NOMO-1 (cell line): ENCODE measurements around the gene ANKMY1.

Source experiments
- DNase-seq, 2 experiments: peaks; one replicate each; lab custom pipeline; 2025; ENCODE audit not compliant: unreplicated experiment in 2 of 2; lab: John Stamatoyannopoulos, UW

The ANKMY1 gene

DNA sequence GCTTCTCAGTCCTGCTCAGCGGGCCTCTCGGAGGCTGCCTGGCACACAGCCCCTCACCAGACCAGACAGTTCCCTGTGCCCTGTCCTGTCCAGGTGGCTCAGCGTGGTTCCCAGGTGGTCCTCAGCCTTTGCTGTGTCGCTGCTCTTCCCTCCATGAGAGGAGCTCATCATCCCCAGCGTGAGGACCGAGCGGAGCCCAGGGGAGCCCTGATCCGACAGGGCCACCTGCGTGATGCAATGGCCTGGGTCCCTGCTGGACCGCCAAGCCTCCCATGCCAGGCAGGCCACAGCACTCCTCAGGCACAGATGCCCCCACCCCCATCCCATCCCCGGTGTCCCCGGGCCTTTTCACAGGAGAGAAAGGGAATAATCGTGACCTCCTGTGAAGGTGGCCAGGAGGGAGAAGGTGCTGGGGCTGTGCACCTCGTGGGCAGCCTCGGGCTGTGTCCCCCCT is 118.1 kb downstream of the ANKMY1 start:
- no peak for DNase-seq

DNA sequence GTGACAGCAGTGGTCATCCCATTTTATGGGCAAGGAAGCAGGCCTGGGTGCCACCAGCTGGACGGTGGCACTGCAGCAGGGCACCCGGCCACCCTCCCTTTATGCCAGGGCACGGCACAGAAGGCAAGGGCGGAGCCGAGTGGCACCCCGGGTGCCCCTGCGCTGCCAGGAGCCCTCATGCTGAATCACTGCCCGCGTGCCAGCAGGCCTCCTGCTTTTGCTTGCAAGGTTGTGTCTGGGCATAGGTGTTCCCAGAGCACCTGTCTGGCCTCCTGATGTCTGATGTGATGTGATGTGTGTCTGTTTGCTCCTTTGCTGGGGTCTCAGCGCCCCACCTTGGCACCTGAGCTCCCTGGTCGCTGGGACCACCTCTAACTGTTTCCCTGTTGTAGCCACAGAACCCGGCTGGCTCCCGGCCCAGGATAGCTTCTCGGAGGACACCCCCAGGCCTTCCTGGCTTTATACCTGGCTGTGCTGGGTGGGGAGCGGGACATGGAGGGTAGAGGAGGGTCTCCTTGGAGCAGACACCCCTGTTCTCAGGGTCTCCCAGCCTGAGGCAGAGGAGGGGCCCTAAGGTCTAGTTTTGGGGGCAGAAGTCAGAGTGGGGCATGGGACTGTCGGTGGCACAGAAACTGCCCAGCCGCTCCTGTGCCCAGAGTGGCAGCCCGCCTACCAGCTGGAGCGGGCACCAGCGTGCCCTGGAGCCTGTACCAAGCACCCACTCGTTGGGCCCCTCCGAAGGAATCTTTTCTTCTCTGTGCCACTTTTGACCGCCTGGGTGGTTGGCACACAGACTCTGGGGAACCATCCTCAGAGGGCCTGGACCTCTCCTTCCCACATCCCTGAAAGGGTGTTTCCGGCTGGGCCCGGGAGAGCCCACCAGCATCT is 118.7 kb downstream of the ANKMY1 start:
- DNase-seq: no peak

DNA sequence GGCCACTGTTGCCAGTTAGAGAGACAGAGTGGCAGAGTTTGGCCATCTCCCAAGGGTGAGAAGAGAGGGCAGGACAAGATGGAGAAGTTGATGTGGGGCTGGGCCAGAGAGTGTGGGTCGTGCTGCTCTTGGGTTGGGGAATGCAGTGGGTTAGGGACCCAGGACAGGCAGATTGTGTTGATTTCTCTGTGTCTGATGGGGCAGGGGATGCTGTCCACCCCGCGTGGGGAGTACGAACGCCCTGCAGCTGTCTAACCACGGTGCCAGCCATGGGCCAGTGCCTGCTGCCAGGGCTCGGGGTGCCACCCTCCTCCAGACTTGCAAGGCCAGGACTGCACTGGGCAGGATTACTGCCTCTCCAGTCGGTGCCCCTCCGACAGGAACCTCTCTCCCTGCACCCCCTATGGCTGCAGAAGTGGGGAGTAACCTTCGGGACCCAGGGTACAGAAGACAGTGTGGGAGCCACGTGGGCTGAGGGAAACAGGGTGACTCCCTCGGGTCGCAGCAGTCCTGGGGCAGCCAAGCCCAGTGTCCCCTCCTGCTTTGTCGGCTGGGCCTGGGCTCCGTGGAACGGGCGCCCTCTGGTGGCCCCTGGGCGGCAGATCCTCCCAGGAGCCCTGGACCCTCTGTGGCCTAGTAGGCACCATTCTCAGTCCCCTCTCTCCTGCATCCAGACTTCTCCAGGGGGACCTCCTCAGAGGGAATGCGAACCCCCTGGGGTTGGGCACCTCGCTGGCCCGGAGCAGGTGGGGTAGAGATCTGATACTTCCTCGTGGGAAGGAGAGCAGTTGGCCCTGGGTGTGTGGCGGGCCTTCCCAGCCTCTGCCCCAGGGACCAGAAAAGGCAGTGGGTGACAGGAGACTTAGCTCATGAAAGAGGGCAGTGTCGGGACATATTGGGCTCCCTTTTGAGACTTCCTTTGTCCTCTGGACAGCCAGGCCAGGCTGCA is 119.7 kb downstream of the ANKMY1 start:
- peak; percentile 43 to 62 for DNase-seq

DNA sequence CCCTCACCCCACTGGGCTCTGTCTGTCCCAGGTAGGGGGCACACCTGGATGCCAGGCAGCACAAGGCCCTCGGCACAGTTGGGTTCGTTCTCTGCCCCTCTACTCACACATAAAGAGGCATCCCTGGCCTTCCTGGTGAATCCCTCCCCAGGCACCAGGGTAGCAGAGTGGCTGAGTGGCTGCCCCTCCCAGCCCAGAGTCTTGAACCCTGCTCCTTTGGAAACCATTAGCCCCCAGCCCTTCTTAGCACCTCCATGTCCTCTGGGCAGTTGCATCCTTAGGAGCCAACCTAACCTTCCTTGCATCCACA is 120.3 kb downstream of the ANKMY1 start:
- DNase-seq: no peak

DNA sequence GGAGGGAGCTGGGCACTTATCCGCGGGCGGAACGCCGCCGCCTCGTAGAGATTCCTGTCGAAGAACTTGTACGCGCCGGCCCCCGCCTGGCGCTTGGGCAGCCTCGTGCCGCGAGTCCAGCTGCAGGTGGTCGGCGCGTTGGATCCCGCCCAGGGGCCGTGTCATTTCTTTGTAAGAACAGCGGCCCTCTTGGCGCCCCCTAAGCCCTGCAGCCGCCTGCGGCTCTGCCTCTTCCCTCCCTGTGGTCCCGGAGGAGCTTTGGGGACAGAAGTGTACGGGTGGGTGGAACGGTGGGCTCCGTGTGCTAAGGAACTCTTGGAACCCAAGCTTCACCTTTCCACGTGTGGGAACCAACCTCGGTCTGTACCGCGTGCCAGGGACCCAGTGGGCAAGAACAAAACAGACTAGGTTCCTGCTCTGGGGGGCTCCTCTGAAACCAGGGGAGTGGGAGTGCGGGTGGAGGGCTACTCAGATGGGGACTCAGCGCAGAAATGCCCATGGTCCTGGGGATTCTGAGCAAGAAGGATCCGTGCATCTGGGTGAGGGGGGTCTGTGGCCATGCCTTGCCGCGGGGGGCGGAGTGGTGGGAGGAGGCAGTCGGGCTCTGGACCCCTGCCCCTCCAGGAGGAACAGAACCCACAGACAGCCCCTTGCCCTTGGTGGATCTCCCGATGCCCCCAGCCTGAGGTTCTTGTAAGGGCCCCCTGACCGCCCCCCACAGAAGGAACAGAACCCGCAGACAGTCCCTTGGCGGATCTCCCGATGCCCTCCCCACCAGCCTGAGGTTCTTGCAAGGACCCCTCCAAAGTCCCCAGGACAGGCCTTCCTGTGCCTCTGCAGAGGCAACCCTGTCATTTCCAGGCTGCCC is 120.9 kb downstream of the ANKMY1 start:
- no peak for DNase-seq

DNA sequence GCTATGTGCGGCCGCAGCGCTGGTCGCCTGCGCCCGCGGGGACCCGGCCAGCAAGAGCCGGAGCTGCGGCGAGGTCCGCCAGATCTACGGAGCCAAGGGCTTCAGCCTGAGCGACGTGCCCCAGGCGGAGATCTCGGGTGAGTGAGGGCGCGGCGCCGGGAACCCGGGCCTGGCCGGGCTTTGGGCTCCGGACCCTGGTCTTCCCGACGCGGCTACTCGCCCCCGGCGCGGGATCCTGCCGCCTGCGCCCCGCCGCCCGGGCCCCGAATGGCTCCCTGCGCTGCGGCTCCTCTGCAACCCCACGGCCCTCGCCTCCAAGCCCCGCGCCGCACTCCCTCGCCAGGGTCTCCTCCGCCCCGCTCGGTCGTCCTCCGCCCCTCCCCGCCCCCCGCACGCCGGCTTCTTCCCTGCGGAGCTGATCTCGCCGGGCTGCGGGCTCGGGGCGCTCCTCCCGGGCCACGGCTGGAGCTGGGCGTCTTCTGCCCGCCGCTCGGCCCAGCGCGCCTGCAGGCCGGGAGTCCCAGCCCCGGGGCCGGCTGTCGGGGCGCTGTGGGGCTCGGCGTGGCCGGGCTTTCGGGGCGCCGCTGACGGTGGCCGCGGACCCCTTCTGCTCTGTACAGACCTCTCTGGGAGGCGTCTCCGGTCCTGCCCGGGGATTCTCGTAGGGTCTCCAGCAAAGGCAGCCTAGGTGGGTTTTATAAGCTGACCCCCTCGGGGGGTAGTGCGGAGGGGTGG is 121.7 kb downstream of the ANKMY1 start:
- DNase-seq: peak; percentile 33 to 49

DNA sequence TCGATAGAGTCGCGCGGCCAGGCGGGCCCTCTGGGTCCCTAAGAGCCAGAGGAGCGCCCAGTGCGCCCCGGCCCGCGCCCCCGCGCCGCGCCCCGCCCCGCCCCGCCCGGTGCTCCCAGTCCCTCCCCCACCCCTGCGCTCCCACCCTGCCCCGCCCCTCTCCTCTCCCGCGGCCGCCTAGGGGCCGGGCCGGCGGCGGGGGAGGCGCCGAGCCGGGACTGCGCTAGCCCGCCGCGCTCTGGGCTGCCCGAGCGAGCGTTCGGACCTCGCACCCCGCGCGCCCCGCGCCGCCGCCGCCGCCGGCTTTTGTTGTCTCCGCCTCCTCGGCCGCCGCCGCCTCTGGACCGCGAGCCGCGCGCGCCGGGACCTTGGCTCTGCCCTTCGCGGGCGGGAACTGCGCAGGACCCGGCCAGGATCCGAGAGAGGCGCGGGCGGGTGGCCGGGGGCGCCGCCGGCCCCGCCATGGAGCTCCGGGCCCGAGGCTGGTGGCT is 122.3 kb downstream of the ANKMY1 start, which contains the start of gene GPC1:
GPC1 (plus strand) TSS at position 207 of the 491 bp plus-strand sequence; CDS start at position 463, 256 bp downstream.
- DNase-seq: peak; percentile 49 to 76

DNA sequence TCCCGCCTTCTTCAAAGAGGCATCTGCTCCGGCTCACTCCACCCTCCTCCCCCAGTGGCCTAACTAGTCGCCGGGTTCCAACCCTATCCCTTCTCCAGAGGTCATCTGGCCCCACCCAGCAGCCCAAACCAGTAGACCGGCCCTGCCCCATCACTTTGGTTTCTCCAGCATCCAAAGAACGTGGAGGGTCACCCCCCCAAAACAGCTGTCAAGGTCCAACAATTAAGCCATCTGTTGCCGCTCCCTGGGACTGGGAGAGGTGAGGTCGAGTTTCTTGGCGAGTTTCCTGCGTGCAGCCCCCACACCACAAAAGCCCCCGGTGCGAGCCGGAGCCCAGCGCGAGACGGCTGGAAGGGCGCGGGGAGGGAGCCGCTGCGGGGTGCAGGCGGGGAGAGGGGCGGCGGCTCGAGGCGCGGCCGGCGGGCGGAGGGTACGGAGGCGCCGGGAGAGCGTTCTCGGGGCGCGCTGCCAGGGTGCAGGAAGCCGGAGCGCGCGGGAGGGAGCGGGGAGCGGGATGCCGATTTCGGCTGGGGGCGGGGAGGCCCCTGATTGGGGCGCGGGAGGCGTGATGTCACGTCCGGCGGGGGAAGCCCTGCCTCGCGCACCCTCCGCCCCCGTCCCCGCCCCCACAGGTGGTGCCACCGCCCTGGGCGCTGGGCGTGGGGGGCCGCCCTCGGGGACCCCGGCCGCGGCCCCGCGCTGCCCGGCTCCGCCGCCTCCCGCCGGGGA is 122.9 kb downstream of the ANKMY1 start:
- peak; percentile 63 to 84 for DNase-seq

DNA sequence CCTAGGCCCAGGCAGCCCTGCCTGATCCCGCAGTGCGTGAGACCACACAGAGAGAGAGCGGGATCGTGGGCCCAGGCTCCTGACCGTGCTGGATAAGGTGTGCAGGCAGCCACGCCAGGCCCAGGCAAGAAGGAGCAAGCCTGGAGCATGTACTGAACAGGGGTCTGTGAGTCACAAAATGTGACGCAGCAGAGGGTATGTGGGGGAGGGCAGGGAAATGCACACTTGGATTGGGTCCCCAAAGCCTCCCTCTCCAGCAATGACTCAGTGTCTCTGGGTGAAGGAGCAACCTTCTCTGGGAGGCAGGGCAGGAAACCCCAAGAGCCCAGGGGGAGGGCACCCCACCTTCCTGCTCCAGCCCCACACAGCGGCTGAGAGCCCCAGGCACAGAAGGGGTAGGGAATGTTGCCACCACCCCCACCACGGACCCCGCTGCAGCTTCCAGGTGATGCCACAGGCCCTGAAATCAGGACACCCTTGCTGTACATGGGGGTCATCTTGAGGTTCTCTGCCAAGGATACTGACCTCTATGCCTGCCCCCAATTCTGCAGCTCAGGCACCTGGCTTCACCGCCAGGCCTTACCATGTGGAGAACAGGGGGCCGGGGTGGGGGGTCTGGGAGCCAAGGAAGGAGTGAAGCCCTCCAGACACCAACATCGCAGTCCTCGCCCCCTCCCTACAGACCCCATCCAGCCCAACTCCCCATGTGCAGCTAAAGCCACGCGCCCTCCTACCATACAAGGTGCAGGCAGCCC is 123.6 kb downstream of the ANKMY1 start:
- DNase-seq: no peak

DNA sequence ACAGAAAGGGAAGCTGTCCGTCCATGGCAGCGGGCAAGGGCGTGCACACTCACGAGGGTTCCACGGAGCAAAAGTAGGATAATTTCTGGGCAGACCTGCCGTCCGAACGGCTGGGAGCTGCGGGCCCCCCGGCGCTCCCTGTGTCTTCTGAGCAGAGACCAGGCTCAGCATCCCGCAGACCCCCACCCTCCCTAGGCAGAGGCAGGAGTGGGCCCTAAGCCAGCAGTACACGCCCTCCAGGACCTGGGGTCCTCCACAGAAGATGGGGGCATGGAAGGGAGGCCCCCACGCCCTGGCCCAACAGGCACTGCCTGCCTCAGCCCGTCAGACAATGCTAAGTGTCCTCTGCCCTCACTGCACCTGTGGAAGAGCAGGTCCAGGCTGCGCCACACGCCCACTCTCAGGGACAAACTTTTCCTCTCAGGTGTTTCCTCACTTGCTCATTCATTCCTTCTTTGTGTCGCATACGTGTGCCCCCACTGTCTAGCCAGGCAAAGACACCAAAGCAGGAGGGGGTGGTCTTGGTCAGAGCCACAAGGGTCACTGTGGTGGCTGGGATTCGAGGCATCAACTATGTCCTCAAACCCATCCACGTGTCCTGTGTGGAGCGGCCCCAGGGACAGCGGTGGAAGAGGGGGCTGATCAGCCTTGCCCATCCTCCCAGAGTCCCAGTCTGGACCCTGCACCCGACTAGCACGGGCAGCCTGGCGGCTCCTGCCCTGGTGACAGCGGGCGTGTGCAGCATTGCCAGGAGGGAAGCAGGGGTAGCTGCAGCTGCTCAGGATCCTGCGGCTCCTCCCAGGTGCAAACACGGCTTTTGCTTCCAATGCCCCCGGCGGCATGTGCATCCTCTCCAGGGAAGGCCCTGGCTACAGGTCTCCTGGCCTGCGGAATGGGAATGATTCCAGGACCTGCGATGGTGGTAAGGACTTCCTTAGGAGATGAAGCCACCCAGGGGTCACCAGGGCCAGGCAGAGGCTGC is 124.7 kb downstream of the ANKMY1 start:
- DNase-seq: no peak

DNA sequence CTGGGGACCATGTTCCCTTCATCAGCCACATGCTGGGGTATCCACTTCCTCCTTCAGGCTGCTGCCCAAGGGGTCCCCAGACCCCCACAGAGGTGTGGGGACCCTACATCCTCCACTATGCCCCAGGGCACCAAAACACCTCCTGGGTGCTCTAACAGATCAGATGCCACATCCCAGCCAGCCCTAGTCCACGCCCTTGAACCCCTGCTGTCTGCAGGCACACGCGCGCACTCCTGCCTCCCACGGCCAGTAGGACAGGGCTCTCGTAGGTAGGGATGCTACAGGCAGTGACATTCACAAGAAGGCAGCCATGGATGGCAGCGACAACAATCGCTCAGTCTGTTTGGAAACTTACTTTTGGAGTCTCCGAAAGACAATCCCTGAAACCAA is 125.4 kb downstream of the ANKMY1 start:
- no peak for DNase-seq

DNA sequence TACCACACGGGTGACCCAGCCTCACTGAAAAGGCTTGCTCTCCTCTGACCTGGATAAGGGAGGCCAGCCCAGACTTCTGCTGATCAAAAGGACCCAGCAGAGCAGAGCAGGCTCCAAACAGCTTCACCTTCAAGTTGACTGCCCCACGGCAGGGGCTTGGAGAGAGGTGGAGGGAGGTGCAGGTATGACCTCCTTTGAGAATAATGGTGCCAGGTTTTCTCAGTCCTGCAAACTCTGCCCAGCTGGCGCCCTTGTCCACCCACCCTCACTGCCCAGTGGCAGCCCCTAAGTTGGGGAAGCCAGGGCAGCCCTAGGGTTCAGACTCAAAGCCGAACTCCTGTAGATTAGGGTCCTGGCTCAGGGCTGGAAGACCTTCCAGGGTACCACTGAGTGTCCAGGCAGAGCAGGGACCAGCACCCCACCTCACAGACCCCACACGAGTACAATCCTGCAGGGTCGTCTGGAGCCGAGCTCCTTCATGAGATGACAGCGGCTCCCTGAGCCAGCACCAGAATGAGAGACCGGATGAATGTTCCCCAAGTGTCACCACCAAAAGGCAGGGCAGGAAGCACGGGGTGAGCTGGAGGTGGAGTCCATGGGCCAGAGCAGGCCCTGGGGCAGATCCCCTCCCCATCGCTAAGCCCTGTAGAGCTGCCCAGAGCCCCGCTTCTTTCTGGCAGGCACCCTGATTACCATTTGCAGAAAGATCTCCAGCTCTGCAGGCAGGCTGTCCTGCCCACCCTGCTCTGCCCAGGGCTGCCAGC is 125.9 kb downstream of the ANKMY1 start:
- no peak for DNase-seq

DNA sequence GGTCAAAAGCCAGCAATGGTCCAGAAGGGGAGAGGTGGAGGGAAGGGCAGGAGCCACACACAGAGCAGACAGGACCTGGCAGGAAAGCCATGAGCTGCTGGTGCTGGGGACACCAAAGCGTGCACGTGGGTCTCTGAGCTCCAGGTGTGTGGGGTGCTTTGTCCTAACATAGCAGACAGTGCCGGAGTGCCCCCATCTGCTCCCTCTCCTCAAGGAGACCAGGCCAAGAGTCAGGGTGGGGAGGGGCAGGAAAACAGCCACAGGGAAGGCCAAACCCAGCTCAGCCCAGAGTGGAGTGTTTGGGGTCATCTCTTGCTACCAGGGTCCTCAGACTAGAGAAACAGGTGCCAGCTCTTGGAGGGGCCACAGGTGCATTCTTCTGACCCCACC is 126.5 kb downstream of the ANKMY1 start:
- DNase-seq: no peak

DNA sequence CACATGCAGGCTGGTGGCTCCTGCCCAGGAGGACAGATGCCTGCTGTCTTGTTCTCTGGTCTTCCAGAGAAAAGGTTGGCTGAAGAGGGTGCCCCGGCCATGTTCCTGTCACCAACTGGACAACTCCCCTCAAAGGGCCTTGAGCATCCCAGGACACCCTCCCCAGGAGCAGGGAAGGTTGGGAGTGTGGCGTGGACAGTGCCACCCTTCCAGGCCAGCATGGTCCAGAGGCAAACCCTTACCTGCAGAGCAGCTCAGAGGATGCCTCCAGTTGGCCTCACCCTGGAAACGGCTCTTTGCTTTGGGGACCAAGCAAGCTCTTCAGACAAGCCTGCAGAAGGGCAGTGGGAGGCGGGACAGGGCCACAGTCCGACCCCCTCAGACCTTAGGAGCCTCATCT is 127.2 kb downstream of the ANKMY1 start:
- no peak for DNase-seq

DNA sequence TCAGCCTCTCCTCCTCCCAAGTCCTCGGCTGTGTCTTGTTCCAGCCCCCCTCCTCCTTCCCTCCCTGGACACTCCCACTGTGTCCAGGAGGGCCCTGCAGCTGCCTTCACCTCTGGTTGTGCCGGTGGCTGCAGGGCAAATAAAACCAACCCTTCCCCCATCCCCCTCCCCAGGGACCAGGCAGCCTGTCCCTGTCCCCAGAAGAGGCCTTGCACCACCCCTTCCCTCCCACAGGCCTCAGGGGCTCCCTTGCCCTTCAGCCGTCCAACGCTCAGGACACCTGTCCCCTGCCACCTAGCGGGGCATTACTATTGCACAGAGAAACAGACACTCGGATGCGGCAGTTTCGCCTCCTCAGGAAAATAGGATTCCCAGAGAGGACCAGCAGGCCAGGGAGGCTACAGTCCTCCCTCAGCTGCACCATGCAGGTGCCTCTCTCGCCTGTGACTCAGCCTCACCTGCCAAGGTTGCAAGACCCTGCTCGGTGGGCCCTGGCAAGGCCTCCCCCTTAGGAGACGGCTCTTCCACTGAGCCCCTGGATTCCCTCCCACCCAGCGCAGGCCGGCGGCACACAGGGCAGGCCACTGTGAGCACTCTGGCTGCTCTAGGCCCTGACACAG is 127.8 kb downstream of the ANKMY1 start:
- DNase-seq: no peak
